DLD1 (cell line): ENCODE data around the gene ITLN1.
"Not testable (repeated sequence)": the region's sequence is repeated elsewhere in the genome, so short reads cannot be mapped to it uniquely, and the experiment has no call there.

Source experiments
- in situ Hi-C: cut with HindIII; loops from 2 replicates; pipeline ENCODE4 v1.10.0; 2017; ENCODE audit warnings: low sequenced_read_pairs

ITLN1 gene

DNA sequence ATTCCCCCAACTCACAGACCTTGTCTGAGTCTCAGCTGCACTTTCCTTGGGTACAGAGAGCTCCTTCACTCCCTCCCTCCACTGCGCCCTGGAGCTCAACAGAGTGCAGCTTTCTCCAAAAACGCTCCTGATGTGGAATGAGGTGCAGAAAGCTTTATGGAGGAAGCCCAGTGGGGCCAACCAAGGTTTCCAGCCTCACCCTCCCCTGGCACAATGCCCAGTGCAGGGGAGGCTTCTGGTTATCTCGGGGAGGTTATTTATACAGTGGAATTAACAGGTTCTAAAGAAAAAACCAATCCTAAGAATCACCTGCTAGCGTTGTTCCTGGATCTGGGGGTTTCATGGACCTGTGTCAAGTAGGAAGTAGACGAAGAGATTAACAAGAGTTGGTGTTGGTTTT lies at the start of gene ITLN1:
Gene ITLN1 (minus strand): TSS at position 139 of the 400 bp plus-strand sequence. CDS start 303 bp downstream, outside the sequence.
- in situ Hi-C loops = no loop called here

DNA sequence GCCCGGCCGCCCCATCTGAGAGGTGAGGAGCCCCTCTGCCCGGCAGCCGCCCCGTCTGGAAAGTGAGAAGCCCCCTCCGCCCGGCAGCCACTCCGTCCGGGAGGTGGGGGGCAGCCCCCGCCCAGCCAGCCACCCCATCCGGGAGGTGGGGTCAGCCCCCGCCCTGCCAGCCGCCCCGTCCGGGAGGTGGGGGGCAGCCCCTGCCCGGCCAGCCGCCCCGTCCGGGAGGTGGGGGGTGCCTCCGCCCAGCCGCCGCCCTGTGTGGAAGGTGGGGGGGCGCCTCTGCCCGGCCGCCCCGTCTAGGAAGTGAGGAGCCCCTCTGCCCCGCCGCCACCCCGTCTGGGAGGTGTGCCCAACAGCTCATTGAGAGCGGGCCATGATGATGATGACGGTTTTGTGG lies 48.3 kb upstream of the ITLN1 start:
- in situ Hi-C loops = not testable (repeated sequence)

DNA sequence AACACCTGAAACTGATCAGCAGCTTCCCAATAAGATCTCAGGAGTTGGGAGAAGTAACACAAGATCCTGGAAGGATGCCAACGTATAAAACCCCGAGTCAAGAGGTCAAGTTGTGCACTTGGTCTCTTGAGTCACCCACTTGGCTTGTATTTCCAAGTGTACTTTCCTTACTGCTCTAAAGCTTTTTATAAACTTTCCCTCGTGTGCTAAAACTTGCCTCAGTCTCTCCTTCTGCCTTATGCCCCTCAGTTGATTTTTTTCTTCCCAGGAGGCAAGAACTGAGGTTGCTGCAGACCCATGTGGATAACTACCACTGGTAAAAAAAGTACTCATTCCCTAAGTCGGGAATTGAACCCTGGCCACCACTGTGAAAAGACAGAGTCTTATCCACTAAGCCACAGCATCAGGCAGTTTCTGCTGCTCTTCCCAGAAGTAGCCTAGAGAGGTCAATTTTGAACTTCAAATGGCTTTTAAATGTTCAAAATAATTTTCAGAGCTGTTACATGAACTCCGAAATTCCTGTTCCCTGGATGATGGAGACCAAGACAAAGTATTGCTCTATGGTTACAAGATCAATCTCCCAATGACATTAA lies 40.8 kb upstream of the ITLN1 start:
- in situ Hi-C loops = no loop called here

DNA sequence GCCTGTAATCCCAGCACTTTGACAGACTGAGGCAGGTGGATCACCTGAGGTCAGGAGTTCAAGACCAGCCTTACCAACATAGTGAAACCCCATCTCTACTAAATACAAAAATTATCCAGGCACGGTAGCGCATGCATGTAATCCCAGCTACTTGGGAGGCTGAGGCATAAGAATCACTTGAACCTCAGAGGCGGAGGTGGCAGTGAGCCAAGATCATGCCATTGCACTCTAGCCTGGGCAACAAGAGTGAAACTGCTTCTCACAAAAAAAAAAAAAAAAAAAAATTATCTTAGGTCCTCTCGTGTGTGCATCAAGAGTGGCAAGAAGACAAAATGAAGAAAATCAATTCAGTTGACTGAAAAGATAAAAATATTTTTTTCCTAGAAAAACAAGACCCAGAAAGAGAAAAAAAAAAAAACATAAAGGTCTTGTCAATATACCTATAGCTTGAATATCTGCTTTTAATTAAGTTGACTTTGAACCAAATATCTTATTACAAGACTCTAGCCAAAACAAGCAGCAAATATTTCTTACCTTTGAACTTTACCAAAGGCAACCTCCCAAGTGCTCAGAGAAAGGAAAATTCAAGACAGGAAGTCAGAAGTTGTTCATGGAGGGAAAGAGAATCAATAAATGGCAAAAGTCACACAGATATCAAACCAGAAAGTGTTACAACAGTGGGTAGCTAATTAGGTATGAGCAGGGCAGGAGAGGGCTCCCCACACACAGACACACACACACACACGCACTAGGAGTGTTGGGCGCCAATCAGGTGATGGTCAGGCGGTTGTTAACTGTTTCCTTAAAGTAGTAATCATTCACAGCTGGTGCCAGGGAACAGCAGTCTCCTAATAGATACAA lies 40.0 kb upstream of the ITLN1 start:
- in situ Hi-C loops = no loop called here

- in situ Hi-C loops = no loop called here
These were observed 31.7 kb upstream of the ITLN1 start for GRCh38 chr1:160916666-160917065.

DNA sequence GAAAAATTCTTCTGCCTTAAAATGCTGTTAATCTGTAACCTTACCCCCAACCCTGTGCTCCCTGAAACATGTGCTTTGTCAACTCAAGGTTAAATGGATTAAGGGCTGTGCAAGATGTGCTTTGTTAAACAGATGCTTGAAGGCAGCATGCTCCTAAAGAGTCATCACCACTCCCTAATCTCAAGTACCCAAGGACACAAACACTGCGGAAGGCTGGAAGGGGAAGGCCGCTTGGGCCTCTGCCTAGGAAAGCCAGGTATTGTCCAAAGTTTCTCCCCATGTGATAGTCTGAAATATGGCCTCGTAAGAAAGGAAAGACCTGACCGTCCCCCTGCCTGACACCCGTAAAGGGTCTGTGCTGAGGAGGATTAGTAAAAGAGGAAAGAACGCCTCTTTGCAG lies 28.2 kb upstream of the ITLN1 start:
- in situ Hi-C loops = not testable (repeated sequence)

- in situ Hi-C loops = no loop called here
These were observed 26.9 kb upstream of the ITLN1 start for GRCh38 chr1:160911925-160912324.

DNA sequence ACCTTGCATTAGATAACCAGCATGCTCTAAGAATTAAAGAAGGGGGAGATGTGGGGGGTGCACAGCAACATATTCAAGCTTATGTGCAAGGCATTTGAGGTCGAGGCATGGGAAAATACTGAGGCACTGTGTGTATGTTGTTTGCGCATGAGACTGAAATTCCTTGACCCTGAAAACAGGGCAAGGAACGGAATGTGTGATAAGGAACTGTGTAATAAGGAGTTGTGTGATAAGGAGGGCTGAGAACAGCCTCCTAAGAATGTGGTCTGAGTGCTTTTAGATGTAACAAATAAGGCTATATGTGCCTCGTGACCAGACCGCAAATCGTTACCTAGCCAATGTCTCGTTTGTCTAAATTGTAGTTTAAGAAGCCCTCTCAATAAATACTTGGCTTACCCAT lies 26.5 kb upstream of the ITLN1 start:
- in situ Hi-C loops = no loop called here

- in situ Hi-C loops = no loop called here
These were observed 25.3 kb upstream of the ITLN1 start for GRCh38 chr1:160910170-160910750.

DNA sequence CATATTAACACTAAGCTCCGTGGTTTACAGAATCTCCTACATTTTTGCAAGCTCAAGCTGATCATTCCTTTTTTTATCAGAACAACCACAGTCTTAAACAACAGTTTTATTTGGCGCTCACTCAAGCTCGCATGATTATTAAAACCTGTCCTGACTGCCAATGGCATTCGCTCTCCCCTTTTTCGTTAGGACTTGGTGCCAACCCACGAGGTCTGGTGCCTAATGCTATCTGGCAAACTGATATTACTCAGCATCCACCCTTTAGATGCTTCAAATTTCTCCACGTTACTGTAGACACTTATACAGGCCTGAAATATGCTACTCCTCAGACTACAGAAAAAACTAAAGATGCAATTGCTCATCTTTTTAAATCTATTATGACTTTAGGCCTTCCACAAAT lies 23.0 kb upstream of the ITLN1 start:
- in situ Hi-C loops = no loop called here

- in situ Hi-C loops = no loop called here
These were observed 20.6 kb upstream of the ITLN1 start for GRCh38 chr1:160905617-160905989.

GRCh38 chr1:160904783-160905616 lies 20.0 kb upstream of the ITLN1 start:
- in situ Hi-C loops = no loop called here

GRCh38 chr1:160902251-160902650 lies 17.3 kb upstream of the ITLN1 start:
- in situ Hi-C loops = not testable (repeated sequence)

DNA sequence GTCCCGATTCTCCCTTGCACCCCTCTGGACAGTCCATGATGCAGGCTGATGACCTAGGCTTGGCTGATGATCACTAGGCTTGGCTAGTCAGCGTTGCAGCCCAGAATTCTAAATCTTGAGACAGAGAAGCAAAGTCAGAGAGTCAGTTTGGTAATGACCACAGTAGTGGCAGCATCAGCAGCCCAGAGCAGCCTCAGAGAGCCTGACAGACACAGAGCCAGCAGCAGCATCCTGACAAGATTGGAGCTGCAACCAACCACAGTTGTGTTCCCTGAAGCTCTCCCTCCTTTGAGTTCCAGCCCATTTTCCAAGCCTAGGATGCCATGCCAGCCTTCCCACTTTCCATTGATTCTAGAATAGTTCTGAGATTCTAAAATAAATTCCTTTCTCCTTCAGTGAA lies 16.8 kb upstream of the ITLN1 start:
- in situ Hi-C loops = no loop called here

- in situ Hi-C loops = not testable (repeated sequence)
These were observed 15.7 kb upstream of the ITLN1 start for GRCh38 chr1:160900683-160901082.

DNA sequence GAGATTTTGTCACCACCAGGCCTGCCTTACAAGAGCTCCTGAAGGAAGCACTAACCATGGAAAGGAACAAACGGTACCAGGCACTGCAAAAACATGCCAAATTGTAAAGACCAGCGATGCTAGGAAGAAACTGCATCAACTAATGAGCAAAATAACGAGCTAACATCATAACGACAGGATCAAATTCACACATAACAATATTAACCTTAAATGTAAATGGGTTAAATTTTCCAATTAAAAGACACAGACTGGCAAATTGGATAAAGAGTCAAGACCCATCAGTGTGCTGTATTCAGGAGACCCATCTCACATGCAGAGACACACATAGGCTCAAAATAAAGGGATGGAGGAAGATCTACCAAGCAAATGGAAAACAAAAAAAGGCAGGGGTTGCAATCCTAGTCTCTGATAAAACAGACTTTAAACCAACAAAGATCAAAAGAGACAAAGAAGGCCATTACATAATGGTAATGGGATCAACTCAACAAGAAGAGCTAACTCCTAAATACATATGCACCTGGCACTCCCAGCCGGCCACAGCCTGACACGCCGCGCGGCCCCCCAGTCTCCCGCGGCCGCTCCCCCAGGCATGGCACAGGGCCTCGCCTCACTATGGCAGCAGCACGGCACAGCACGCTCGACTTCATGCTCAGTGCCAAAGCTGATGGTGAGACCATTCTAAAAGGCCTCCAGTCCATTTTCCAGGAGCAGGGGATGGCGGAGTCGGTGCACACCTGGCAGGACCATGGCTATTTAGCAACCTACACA lies 9.6 kb upstream of the ITLN1 start:
- in situ Hi-C loops = not testable (repeated sequence)

GRCh38 chr1:160891474-160891873 lies 6.5 kb upstream of the ITLN1 start:
- in situ Hi-C loops = no loop called here

GRCh38 chr1:160888926-160889325 lies 3.9 kb upstream of the ITLN1 start:
- in situ Hi-C loops = no loop called here

GRCh38 chr1:160887071-160887470 lies 2.1 kb upstream of the ITLN1 start:
- in situ Hi-C loops = no loop called here

GRCh38 chr1:160884579-160884978 lies 401 bp downstream of the ITLN1 start:
- in situ Hi-C loops = no loop called here
